ENCODE results near the gene NMNAT2.
A peak's percentile ranks its signal among the peaks of the same experiment; 100 is the strongest.

The NMNAT2 gene

DNA sequence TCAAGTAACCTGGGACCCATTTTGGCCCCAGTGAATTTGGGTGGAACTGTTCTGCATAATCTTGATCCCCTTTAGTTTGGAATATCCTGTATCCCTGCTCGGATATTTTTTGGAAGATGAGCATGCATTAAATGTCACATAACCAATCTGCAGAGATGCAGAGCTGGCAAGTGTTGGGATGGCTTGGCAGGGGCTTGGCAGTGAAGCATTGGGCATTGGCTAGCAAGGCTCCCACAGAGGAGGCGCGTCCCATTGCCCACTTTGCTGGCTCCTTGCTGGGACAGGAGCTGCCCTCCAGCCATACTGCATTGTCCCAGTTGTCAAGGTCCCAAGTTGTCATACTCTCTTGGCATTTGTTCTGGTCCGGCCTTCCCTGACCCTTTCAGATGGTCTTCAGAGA is 202.2 kb downstream of the NMNAT2 start:
- DNase-seq (ENCODE audit: low read depth) = no peak
- in situ Hi-C loops (cut with HindIII; ENCODE audit: low sequenced_read_pairs) = no loop called here
- TF ChIP-seq, protein P1, sequence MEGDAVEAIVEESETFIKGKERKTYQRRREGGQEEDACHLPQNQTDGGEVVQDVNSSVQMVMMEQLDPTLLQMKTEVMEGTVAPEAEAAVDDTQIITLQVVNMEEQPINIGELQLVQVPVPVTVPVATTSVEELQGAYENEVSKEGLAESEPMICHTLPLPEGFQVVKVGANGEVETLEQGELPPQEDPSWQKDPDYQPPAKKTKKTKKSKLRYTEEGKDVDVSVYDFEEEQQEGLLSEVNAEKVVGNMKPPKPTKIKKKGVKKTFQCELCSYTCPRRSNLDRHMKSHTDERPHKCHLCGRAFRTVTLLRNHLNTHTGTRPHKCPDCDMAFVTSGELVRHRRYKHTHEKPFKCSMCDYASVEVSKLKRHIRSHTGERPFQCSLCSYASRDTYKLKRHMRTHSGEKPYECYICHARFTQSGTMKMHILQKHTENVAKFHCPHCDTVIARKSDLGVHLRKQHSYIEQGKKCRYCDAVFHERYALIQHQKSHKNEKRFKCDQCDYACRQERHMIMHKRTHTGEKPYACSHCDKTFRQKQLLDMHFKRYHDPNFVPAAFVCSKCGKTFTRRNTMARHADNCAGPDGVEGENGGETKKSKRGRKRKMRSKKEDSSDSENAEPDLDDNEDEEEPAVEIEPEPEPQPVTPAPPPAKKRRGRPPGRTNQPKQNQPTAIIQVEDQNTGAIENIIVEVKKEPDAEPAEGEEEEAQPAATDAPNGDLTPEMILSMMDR (IDR thresholded peaks at IDR 0.05; ENCODE audit: low read depth, low read length, missing control alignments) = no peak
- H3K4me3 ChIP-seq (ENCODE audit: low read depth, low read length) = no peak overlapping the region

DNA sequence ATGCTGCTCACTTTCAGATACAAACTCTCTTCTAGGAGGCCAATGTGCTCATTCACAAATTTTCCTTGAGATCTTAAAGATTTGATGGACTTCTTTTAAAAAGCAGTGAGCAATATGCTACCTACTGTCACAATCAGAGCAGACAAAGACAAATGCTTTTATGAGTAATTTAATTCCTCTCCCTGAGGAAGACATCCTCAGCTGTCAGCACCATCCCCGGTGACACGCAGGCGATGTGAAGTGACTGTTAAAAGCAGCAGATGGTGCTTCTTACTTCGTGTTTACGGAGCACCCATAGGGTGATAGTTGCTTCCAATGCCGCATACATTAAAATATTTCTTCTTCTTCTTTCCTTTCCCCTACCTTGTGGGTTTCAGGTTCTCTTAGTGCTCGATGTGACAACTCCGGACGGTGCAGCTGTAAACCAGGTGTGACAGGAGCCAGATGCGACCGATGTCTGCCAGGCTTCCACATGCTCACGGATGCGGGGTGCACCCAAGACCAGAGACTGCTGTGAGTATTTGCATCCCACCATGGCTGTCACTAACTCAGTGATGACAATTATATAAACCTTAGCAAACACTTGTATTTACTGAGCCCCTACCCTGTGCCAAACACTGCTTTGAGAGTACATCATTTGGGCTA is 203.0 kb downstream of the NMNAT2 start:
- no peak overlapping the region for H3K4me3 ChIP-seq (ENCODE audit: low read depth, low read length)
- TF ChIP-seq, protein P1 (IDR thresholded peaks at IDR 0.05; ENCODE audit: low read depth, low read length, missing control alignments) = no peak
- DNase-seq (ENCODE audit: low read depth) = no peak
- in situ Hi-C loops (cut with HindIII; ENCODE audit: low sequenced_read_pairs) = no loop called here

DNA sequence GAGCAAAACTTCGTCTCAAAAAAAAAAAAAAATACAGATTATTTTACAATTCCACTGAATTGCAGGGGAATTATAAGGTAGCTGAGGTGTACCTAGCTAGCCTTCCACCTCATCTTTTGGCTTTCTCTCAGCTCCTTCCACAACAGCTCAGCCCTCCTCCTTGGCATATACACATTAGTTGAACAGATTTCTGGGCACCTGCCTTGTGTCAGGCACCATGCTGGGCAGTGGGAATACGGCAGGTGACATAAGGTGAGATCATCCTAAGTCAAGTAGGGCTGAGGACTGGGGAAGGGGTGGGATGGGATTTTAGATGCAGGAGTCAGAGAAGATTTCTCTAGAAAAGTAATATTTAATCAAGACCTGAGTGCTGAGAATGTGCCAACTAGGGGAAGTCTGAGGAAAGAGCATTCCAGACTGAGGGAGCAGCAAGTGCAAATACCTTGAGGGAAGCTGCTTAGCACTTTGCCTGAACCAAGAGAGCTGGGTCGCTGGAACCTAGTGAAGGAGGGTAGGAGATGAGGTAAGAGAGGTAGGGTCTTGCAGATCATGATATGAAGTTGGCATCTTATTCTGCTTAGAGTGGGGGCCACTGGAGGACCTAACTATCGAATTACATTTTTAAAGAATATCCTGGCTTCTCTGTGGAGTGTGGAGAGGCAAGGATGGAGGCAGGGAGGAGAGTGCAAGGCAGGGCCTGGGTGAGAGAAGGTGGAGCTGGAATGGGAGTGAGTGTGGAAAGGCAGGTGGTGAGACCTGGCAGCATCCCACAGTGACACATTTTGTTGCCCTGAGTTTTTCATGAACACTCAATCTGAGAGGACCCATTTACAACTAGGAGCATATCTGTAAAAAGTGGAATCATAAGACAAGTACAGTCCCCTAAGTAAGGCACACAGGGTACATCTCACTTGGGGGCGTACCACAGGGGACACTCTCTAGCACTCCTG is 203.9 kb downstream of the NMNAT2 start:
- H3K4me3 ChIP-seq (ENCODE audit: low read depth, low read length) = no peak overlapping the region
- in situ Hi-C loops (cut with HindIII; ENCODE audit: low sequenced_read_pairs) = no loop called here
- TF ChIP-seq, protein P1 (IDR thresholded peaks at IDR 0.05; ENCODE audit: low read depth, low read length, missing control alignments) = no peak
- DNase-seq (ENCODE audit: low read depth) = no peak

DNA sequence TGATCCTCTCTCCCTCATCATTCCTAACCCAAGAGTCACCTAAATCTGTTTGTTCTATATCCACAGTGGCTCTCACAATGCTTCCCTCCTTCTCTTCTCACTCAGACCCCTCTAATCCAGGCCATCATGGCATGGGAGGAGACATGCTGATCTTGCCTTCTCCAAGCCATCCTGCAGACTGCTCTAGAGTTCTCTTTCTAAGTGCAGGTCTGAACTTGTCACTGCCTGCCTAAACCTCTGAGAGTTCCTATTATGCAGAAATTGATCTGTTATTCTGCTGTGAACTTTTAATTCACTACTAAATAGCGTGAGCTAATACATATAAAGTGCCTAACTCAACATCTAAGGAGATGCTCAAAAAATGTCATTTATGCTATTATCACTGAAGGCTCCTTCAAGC is 205.3 kb downstream of the NMNAT2 start:
- no peak overlapping the region for H3K4me3 ChIP-seq (ENCODE audit: low read depth, low read length)
- DNase-seq (ENCODE audit: low read depth) = no peak
- in situ Hi-C loops (cut with HindIII; ENCODE audit: low sequenced_read_pairs) = no loop called here
- TF ChIP-seq, protein P1 (IDR thresholded peaks at IDR 0.05; ENCODE audit: low read depth, low read length, missing control alignments) = no peak

DNA sequence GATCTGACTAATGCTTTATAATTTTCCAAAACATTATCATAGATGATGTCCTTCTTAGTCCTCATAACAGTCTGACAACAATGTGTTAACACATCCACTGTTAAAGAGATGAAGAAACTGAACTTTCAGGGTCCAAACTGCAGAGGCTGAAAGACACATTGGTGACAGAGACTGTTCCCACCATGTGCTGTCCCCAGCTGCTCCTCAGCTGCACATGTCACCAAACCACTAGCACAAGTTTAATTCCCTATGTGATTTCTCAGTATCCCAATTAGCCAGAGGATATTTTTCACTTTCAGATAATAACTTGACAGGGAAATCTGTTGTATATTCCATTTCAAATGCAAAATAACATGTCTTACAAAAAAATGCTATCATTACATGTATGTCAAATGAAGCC is 207.5 kb downstream of the NMNAT2 start:
- H3K4me3 ChIP-seq (ENCODE audit: low read depth, low read length) = no peak overlapping the region
- no peak for DNase-seq (ENCODE audit: low read depth)
- TF ChIP-seq, protein P1 (IDR thresholded peaks at IDR 0.05; ENCODE audit: low read depth, low read length, missing control alignments) = no peak
- in situ Hi-C loops (cut with HindIII; ENCODE audit: low sequenced_read_pairs) = no loop called here

DNA sequence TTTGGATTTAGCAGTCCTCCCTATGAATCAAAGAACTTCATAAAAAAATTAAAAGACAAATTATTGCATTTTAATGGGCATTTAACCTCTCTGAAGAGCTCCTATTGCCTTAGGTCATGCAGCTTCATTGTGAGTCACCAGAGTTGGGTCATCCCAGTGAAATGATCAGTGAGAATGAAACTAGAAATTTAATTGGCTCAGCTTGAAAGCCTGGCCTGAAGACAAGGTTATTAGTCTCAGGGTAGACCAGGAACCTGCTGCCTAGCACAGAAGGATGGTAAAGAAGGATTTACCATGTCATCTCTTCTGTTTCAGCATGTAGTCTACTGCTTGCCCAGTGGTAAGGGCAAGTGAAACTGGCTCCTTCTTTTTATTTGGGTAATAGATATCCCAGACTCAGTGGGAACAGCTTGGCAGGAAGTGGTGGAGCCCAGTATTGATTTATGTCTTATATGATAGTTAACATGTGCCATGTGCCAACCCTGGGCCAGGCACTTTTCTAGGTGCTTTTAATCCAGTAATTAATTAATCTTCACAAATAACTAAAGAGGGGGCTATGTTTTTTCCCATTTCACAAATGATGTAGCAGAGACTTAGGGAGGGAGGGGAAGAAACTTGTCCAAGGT is 208.5 kb downstream of the NMNAT2 start:
- H3K4me3 ChIP-seq (ENCODE audit: low read depth, low read length) = no peak overlapping the region
- peak; percentile 27 for DNase-seq (ENCODE audit: low read depth)
- in situ Hi-C loops (cut with HindIII; ENCODE audit: low sequenced_read_pairs) = no loop called here
- TF ChIP-seq, protein P1 (IDR thresholded peaks at IDR 0.05; ENCODE audit: low read depth, low read length, missing control alignments) = no peak

Data from astrocyte of the cerebellum (primary cell).